ENCODE data around the gene DLGAP1. TPM values are rescaled to one million over a fixed set of nuclear protein-coding genes. Genes with fewer than 3 reads are reported as not detected.

Gene DLGAP1
- total and polyA plus RNA-seq, 3 donors from 2014 or later, result 18.6 to 93.8 (median 69.1) TPM

DNA sequence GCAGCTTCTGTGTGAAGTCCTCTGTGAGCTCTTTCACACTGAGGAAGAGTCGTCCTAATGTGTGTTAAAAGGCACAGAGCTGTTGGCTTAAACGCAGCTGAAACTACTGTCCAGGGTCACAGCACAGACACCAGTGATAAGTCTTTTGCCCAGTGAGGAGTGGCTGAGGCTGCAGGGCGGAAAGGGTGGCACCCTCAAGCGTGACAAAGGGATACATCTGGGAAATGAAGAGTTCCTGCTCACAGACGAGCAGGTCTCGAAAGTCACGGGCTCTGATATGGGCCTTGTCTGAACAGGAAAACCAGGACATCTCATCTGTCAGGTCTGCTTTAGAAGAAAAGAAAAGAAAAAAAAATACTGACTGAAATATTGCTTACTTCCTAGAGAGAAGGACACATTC is 968.6 kb downstream of the DLGAP1 start:
- Histone ChIP-seq H3K36me3 (ENCODE audit: low read depth, missing control alignments) (no peaks in the 10 kb centered on the region), H3K27ac (no peak overlapping the region), H3K9me3 (no peaks in the 10 kb centered on the region), H3K27me3 (no peaks in the 10 kb centered on the region), H3K4me1 (no peaks in the 10 kb centered on the region), H3K4me3 (no peak overlapping the region)
- intact Hi-C loops (cut with DNase I; ENCODE audit: low total_unique reads), result no loop called here
- no peak for DNase-seq
- TF ChIP-seq, protein P1, sequence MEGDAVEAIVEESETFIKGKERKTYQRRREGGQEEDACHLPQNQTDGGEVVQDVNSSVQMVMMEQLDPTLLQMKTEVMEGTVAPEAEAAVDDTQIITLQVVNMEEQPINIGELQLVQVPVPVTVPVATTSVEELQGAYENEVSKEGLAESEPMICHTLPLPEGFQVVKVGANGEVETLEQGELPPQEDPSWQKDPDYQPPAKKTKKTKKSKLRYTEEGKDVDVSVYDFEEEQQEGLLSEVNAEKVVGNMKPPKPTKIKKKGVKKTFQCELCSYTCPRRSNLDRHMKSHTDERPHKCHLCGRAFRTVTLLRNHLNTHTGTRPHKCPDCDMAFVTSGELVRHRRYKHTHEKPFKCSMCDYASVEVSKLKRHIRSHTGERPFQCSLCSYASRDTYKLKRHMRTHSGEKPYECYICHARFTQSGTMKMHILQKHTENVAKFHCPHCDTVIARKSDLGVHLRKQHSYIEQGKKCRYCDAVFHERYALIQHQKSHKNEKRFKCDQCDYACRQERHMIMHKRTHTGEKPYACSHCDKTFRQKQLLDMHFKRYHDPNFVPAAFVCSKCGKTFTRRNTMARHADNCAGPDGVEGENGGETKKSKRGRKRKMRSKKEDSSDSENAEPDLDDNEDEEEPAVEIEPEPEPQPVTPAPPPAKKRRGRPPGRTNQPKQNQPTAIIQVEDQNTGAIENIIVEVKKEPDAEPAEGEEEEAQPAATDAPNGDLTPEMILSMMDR (IDR thresholded peaks at IDR 0.05), result no peak
- no peak for TF ChIP-seq POLR2A (IDR thresholded peaks at IDR 0.05)
- WGBS, 2 donors, result 50 to 68% methylated on average over 7 of the region's 7 CpGs

- no peak for DNase-seq
- 79 to 83% methylated on average over 9 of the region's 9 CpGs for WGBS, 2 donors
- Histone ChIP-seq H3K4me1 (no peaks in the 10 kb centered on the region), H3K9me3 (no peaks in the 10 kb centered on the region), H3K4me3 (no peak overlapping the region), H3K36me3 (ENCODE audit: low read depth, missing control alignments) (no peaks in the 10 kb centered on the region), H3K27me3 (no peaks in the 10 kb centered on the region), H3K27ac (no peak overlapping the region)
- TF ChIP-seq POLR2A (IDR thresholded peaks at IDR 0.05), result no peak
- TF ChIP-seq, protein P1 (IDR thresholded peaks at IDR 0.05), result no peak
- intact Hi-C loops (cut with DNase I; ENCODE audit: low total_unique reads), result no loop called here
Measured at GRCh38 chr18:3485153-3486149, 969.7 kb downstream of the DLGAP1 start.

GRCh38 chr18:3482258-3482657 is 972.8 kb downstream of the DLGAP1 start:
- intact Hi-C loops (cut with DNase I; ENCODE audit: low total_unique reads), result no loop called here
- no peak for DNase-seq
- H3K27ac ChIP-seq, result no peak overlapping the region
- H3K4me3 ChIP-seq, result no peak overlapping the region
- WGBS, 2 donors, result 84 to 85% methylated on average over 3 of the region's 3 CpGs
- H3K9me3 ChIP-seq, result no peaks in the 10 kb centered on the region
- TF ChIP-seq, protein P1 (IDR thresholded peaks at IDR 0.05), result no peak
- TF ChIP-seq POLR2A (IDR thresholded peaks at IDR 0.05), result no peak
- no peaks in the 10 kb centered on the region for H3K36me3 ChIP-seq (ENCODE audit: low read depth, missing control alignments)
- no peaks in the 10 kb centered on the region for H3K27me3 ChIP-seq
- H3K4me1 ChIP-seq, result no peaks in the 10 kb centered on the region

DNA sequence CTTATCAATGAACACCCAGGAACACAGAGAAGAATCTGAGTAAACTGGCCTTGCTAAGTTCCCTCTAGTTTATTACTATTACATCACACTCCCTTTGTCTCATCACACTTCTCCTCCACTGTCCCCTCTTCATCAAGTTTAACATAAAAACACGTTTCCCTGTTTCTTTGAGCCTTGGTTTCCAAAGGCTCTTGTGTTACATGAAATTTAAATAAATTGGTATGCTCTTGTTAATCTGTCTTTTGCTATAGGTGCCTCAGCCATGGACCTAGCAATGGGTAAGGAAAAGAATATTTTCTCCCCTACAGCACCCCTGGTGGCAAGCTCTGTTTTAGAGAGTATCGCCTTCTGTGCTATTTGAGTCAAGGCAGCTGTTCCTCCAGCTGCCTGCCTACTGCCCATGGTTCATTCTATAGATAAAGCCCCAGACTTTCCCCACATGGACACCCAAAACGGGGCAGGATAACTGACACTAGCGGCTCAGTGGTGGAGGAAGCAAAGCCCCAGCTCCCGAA is 973.4 kb downstream of the DLGAP1 start:
- H3K9me3 ChIP-seq, result no peaks in the 10 kb centered on the region

More for the DNA sequence above, 973.4 kb downstream of the DLGAP1 start:
- Histone ChIP-seq H3K4me3 (no peak overlapping the region), H3K27ac (no peak overlapping the region), H3K4me1 (no peaks in the 10 kb centered on the region), H3K27me3 (no peaks in the 10 kb centered on the region), H3K36me3 (ENCODE audit: low read depth, missing control alignments) (no peaks in the 10 kb centered on the region)
- no peak for DNase-seq
- intact Hi-C loops (cut with DNase I; ENCODE audit: low total_unique reads), result no loop called here
- 54 to 60% methylated on average over 5 of the region's 5 CpGs for WGBS, 2 donors
- TF ChIP-seq, protein P1 (IDR thresholded peaks at IDR 0.05), result peak in 1 of 3 experiments; percentile 30
- TF ChIP-seq POLR2A (IDR thresholded peaks at IDR 0.05), result no peak

Data from testis (tissue), 3 donors.